Activated T-helper 1 cell treated with Interleukin-2 at 50 U/mL for 16 hours (primary cell): Measurements from ENCODE around the gene RALB.
A peak's percentile ranks its signal among the peaks of the same experiment; 100 is the strongest.
"Not testable (repeated sequence)": the region's sequence is repeated elsewhere in the genome, so short reads cannot be mapped to it uniquely, and the experiment has no call there.

Experiments
- DNase-seq: peaks from one replicate; pipeline ENCODE4 v3.0.0-alpha.2; 2020; ENCODE audit warnings: low read depth

The RALB gene

DNA sequence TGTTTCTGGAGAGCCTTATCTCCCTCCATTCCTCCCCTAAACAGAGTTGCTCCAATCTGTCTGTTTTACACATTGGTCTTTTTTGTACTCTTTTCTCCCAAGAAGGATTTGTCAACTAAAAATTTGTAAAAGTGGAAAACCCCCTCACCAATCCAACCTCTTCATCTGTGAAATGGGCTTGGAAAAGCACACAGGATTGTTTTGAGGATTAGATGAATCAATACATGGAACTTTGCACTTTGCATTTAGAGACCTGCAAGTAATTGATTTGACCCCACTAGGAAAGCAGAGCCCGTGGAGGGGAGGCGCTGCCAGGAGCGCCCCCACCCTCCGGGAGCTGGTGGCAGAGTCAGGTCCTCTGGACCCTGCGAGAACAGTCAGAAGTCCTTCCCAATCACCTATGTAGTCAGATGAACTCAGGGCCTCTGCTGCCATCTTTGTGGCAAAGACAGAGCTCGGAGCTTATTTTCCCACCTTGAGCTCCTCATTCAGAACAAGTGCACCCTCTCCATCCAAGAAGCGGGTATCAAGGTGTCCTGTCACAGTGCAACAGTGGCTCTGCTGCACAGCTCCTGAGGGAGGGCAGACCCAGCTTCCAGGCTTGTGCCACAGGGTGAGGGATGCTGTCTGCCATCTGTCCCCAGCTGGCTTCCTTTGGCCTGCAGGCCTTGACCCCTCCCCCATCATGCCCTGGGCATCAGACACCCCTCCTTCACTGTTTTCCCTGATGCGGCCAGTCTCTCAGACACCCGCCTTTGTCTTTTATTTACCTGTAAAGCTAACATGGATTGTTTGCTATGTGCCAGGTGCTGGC lies 27.7 kb upstream of the RALB start:
- DNase-seq, result no peak

DNA sequence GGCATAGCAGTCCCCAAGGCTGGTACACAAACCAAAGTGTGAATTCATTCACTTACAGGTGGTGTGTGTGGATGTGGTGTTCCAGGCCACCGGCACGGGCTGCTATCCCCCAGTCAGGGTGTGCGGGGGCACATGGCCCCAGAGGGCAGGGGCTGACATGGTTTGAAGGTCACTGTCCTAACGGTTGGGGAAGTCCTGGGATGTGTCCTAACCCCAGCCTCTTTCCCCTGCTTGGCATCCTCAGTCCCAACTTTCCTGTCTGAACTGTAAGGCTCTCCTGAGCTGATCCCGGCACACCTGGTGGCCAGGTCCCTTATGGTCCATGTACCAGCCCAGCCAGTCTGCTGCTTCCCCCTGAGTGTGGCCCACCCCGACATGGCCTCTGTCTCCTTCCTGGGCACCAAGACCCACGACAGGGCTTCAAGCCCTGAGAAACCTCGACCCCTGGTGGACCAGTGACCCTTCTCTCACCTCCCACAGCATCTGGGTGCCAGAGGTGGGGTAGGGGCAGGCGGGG lies 27.0 kb upstream of the RALB start:
- no peak for DNase-seq

DNA sequence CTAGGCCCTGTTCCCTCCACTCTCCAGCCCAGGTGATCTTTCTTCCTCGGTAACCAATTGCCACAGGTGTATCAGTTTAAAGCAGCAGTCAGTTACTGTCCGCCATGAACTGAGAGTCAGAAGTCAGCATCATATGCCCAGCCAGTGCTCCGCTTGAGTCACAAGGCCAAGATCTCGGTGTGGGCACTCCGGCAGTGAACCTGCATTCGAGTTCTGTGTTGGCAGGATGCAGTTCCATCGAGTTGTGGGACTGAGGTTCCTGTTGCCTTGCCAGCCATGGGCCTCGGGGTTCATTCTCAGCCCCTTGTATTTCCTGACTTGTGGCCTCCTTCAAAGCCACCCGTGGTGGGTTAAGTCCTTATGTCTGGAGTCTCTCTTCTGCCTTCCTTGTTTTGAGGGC lies 26.3 kb upstream of the RALB start:
- no peak for DNase-seq

DNA sequence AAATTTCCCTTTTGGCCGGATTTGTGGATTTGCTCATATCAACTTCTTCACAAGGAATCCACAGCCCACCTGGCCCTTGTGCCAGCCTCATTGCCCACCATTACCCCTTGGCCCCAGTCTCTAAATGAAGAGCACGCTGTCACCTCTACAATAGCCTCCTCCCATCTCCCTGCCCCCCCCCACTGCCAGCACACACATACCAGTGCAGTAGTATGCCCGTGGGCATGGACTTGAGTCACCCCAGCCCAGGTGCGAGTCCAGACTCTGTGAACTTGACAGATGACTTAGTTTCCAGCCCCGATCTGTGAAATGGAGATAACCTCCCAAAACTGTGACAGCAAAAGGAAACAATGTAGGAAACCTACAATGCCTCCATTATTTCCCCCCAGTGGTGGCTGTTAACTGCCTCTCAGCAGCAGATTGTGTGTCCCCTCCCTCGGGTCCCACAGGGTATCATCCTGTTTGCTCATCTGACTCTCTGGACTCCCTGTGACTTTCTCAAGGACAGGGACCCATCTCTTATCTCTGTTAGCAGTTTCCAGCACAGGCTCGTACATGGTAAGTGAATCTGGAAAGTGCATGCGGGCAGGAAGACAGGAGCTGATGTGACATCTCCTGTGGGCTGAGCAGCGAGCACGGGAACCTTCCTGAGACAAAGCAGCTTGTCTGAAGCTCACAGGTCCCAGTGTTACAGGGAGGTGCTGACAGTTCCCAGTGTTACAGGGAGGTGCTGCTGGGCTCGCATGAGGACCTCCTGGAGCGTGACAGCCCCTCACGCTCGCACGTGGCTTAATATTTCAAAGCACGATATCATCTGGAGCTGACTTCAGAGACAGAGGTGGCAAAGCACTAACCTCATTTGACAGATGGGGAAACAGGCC lies 25.3 kb upstream of the RALB start:
- DNase-seq, result no peak

DNA sequence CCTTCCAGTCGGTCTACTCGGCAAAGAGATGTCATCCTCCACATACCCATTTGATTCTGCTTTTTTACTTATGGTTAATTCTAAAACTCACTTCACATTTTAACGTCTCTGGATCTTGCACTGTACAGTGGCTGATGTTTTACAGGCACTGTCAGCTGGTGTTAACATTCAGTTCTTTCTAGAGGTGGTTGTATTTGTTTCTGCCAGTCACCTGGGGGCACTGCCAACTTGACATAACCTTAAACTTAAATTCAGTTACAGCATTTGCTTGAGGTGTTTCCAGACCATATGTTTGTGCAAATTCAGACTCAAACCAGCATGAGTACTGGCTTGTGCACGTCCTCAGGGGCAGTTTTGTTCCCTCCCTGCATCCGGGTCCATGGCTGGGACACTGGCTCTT lies 24.1 kb upstream of the RALB start:
- DNase-seq, result no peak

DNA sequence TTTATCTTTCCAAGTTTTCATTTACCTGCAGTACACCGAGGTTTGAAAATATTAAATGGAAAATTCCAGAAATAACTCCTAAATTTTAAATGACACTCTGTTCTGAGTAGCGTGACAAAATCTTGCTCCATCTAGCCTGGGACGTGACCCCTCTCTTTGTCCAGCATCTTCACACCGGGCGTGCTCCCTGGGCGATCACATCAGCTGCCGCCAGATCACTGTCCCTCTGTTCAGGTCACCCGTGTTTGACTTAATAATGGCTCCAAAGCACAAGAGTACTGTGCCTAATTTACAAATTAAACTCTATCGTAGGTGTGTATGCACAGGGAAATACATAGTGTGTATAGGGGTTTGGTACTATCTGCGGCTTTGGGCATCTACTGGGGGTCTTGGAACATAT lies 23.3 kb upstream of the RALB start:
- DNase-seq, result no peak

DNA sequence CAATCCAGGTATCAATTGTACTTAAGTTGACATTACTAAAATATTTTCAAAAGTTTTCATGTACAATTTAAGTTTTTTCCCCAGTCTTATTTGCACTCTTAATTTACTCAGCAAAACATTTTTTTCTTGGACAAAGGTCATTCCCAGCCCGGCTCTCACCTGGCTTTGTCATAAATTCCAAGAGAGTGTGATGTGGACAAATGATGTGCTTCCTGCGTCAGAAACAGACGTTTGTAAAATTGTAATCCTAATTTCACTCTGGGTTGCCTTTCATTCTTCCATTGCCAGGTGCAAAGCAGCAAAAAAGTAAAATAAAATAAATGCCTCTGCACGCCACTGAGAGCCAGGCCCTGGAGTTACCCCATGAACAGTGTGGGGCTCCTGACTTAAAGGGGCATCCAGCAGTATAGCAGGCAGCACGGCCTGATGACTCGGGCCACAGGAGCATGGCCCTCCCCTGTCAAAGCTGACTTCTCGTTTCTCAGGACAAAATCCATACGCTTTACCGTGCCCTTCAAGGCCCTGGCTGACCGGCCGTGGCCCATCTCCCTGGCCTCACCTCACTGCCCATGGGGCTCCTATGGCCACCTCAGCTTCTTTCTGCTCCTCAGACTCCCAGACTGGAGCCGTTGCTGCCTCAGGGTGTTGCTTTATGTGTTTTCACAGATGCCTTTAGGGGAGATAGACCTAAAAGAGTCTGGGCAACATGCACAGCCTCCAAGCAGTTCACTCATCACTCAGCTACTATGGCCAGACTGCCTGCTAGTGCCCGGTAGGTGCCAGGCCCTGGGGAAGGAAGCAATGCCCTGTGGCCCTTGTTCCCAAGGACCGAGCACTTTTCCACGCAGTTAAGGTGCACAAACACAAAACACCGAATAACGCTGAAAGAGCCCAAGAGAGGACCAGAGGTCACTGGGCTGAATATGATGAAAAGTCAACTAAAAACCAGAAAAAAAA lies 21.9 kb upstream of the RALB start:
- DNase-seq, result no peak

DNA sequence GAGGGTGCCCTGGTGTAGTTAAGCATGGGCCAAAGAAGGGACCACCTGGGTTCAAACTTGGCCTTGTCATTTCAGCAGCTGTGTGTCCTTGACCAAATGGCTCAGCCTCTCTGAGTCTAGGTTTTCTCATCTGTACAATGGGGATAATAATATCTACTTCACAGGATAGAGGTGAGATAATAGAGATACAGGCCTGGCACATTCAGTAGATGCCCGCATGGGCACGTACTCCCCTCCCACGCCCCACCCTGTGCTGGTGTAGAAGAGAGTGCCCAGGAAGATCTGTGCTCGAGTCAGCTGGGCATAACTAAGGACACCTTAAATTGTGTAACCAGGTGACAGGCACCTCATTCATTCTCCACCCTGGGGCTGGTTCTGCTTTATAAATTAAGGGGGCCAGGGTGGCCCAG lies 21.1 kb upstream of the RALB start:
- no peak for DNase-seq

DNA sequence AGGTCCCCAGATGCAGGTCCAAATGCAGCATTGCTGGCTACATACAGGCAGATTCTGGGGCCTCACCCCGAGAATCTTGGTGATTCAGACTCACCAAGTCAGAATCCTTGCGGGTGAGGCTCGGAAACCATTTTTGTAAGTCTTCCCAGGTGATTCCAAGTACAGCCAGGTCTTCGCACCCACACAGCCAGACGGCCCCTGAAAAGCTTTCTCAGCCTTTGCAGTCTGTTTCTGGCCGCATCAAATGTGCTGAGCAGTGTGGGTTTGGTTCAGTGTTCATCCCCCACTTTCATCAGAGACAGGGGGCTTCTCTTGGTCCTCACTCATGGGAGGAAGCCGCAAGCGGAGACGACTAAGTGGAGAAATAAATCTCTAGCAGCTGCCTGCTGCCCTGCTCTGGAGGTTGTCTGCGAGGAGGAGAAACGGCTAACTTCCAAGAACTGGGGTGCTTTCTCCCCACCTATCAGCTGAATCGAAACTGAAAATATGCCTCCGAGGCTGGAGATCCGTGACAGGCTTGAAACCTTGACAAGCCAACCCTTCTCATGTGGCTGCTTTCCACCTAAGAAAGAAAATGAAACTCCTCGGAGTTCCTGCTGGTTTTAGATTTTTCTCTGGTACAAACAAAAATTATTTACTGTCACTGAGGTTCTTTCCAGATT lies 20.5 kb upstream of the RALB start:
- DNase-seq, result peak; percentile 39

DNA sequence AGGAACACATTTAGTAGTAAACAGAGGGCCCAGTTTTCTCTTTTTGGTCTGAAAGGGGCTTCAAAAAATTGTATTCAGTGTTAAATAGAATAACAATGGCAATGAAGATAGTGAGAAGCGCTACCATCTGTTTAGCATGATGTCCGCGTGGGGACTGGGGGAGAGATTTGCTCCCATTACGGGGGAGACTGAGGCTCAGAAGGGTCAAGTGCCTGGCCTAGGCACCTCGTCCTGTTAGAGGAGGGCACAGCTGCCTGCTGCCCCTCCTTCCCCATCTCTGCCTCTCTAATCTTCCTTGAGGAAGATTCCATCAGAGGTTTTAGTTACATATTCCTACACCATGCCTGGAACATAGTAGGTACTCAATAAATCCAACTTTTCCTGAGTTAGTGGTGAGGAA lies 19.4 kb upstream of the RALB start:
- no peak for DNase-seq

DNA sequence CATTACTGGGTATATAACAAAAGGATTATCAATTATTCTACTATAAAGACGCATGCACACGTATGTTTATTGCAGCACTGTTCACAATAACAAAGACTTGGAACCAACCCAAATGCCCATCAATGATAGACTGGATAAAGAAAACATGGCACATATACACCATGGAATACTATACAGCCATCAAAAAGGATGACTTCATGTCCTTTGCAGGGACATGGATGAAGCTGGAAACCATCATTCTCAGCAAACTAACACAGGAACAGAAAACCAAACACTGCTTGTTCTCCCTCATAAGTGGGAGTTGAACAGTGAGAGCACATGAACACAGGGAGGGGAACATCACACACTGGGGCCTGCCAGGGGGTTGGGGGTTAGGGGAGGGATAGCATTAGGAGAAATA lies 17.5 kb upstream of the RALB start:
- not testable (repeated sequence) for DNase-seq

DNA sequence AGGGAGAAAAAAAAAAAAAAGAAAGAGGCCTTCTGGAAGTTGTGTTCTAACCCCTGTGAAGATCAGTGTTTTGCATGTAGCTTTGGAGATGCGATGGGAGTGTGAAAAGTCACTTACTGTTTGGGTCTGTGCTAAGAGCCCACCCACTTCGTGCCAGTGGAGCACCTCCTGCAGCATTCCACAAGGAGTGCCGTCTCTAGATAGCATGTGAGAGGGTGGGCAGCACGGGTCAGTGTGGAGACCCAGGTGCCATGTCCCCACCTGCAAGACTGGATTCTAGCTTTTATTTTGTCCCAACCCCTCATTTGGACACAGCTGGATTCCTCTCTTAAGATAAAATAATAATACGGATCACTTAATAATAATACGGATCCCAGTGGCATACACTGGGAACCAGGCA lies 17.0 kb upstream of the RALB start:
- DNase-seq, result no peak

DNA sequence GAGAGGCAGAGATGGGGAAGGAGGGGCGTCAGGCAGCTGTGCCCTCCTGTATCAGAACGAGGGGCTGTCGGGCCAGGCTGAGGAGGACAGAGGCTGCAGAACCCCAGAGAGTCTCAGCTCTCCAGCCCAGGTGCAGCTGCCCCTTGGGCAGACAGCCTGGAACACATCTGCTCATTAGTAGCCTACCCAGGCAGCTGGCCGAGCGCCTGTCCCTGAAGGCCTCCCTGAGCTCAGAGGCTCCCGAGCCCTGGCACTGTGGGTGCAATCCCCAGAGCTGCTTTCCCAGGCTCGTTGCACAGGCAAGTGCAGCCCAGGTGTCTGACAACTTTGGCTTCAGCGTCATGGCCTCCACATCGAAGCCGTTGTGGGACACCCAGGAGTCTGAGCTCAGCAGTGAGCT lies 16.3 kb upstream of the RALB start:
- no peak for DNase-seq

DNA sequence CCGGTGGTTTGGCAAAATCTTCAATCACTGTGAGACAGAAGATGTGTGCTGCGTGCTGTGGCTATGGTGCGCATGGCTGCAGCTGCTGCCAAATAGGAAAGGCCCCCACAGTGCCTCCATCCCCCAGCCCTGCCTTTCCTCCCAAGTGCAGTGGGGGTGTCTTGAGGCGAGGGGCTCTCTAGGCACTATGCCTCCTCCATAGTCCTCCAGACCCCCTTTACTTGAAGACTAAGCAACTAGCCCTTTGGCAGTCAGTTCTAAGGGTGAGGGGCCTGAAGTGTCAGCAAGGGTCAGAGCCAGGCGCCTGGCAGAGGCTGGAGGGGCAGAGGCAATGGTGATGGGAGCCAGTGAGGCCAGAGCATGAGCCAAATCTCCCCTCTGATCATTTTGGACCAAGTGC lies 15.9 kb upstream of the RALB start:
- DNase-seq, result no peak

DNA sequence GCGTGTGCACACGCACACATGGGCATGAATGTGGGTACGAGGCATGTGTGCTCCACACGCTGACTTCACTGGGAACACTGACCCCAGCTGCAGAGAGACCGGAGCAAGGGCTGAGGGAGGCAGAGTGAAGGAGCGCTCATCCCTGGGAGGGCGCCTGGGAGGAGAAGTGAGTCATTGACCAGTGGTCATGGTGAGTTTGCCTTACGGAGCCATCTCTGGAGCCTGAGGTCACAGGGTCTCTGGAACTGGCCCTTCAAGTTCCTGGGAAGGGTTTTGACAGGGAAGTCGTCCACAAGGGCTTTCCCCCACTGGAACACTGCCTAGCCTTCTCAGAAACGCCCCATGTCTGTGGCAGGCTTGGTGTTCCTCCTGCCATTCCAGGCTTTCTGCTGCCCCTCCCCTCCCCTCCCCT lies 15.2 kb upstream of the RALB start:
- no peak for DNase-seq

DNA sequence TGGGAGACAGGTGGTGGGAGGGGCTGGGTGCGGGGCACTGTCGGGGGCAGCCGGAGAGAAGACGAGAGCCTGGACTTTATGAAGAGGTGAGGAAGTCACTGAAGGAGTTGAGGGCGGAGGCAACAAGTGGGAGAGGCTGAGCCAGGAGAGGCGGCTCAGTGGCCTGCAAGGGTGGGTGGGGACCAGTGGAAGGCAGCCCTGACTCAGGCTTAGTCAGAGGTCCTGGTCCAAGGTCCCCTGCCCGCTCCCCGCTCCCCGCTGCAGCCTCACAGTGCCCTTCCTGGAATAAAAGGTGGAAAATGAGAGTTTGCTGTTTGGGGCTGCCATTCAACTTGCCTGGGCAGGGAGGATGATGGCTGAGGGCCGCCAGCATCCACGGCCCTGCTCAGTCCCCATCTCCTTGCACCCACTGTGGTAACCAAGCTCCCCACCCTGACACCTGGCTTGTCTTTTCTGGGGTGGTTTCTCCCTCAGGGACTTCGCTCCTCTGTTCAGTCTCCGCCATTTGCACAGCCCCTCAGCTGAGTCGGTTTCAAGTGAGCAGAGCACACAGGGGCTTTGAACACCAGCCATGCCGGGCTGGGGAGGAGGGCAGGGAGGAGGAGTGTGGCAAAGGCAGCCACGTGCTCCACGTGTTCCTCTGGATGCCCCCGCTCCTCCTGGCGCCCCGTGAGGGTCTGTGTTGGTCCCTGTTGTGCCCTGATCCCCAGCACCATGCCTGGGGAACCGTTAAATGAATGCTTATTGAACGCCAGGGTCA lies 13.7 kb upstream of the RALB start:
- no peak for DNase-seq

DNA sequence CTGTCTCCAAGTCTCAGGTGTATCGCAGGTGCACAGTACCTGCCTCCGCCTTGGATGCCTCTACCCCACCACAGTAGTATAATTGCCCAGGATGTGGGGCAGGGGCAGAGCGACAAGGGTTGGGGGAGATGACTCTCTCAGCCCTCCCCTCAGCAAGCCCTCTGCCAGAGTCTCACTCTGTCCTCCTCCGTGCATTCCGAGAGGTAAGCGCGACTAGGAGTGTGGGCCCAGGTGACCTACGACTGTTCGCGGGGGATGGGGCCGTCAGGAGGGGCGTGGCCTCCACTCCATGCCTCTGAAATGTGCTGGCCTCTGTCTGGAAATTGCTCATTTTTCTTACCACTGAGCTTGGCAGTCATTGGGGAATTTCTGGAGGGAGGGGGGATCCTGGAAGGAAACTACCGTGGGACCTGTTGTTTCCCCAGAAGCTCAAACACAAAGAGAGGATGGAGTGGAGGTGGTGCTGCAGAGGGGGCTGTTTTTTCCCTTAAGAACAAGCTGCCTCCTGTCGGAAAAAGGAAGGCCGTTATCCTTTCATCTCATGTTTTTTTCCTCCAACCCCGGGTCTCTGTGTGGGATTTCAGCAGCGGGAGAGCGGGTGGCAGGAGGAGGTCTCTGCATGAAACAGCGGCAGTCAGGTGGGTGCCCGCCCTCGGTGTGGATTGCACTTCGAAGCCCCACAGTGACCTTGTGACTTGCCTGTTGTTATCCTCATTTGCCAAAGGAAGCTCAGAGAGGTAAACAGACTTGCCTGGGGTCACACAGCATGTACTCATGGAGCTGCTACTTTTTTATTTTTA lies 13.0 kb upstream of the RALB start:
- no peak for DNase-seq

DNA sequence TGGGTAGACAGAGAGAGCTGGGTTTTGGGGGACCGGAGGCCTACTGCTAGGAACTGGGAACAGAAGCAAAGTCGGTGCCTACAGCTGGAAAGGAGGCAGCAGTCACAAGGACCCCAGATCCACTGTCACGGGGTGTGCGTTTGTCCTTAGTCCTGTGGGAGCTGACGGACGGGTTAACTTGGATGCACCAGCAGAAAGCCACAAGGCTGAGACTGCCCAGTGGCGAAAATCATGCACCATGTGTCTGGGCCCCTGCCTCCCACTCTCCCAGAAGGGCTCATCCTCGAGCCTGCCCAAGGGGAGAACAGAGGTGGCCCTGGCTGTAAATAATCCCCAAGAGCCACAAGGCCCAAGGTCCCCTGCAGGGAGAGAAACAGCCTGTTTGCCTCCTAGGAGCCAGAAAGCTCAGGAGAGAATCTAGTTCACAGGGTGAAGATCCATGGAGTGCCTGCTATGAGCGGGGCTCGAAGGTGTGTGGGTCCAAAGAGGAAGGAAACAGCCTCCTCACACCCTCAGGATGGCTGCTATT lies 11.7 kb upstream of the RALB start:
- DNase-seq, result no peak

DNA sequence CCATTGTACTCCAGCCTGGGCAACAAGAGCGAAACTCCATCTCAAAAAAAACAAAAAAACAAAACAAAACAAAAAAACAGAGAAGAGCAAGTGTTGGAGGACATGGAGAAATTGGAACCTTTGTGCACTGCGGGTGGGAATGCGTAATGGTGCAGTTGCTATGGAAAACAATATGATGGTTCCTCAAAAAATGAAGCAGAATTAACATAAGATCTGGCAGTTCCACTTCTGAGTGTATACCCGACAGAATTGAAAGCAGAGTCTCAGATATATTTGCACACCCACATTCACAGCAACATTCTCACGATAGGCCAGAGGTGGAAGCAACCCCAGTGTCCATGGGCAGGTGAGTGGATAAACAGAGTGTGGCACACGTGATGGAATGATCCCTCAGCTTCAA lies 11.0 kb upstream of the RALB start:
- DNase-seq, result no peak

DNA sequence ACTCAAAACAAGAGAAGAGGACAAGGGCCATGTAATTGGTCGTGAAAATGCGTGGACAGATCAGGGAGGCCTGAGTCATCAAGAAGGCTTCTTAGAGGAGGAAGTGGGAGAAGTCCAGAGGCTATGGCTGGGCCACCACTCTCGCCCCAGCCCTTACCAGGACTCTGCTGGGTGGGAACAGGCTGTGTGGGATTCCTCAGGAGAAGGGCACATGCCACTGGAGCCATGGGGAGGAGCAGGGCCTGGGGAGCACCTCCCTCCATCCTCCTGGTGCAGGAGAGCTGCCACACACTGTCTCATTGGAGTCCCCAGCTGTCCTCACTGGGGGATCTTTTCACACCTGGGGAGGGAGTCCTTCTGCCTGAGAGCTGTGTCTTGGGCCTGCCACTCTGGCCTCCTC lies 9.4 kb upstream of the RALB start:
- no peak for DNase-seq
